Right lobe of liver (tissue), 4 donors: ENCODE results near the gene PWWP2A.

Source experiments
- POLR2A ChIP-seq: fragments of 450-650 bp; IDR thresholded peaks from one replicate; pipeline ENCODE4 v1.6.1; 2017; ENCODE audit warnings: antibody characterized with exemption, mild to moderate bottlenecking
- TF ChIP-seq, protein P1 (sequence below), 4 donors: fragments of 200-600 bp in 3 of 4; fragments of 450-650 bp in 1 of 4; IDR thresholded peaks; one replicate each; pipeline versions ENCODE4 v1.5.1 to v1.8.0; 2016 to 2022; ENCODE audit warnings: antibody characterized with exemption in 4 of 4, mild to moderate bottlenecking in 2 of 4
- donor health status: DM: no; HTN: no; CAD: no.
- donor health status: DM: no; HTN: no; CAD: no.
- donor health status: DM: no; HTN: yes; CAD: no.

- TF ChIP-seq, protein P1, sequence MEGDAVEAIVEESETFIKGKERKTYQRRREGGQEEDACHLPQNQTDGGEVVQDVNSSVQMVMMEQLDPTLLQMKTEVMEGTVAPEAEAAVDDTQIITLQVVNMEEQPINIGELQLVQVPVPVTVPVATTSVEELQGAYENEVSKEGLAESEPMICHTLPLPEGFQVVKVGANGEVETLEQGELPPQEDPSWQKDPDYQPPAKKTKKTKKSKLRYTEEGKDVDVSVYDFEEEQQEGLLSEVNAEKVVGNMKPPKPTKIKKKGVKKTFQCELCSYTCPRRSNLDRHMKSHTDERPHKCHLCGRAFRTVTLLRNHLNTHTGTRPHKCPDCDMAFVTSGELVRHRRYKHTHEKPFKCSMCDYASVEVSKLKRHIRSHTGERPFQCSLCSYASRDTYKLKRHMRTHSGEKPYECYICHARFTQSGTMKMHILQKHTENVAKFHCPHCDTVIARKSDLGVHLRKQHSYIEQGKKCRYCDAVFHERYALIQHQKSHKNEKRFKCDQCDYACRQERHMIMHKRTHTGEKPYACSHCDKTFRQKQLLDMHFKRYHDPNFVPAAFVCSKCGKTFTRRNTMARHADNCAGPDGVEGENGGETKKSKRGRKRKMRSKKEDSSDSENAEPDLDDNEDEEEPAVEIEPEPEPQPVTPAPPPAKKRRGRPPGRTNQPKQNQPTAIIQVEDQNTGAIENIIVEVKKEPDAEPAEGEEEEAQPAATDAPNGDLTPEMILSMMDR (IDR thresholded peaks at IDR 0.05): no peak
- TF ChIP-seq POLR2A: no peak
These were observed 76.6 kb downstream of the PWWP2A start for GRCh38 chr5:160042671-160043070.
